Kidney (tissue), 14 donors: ENCODE data around the gene RPLP2. TPM values are rescaled to one million over a fixed set of nuclear protein-coding genes. Genes with fewer than 3 reads are reported as not detected.
A peak's percentile ranks its signal among the peaks of the same experiment; 100 is the strongest.

ENCODE experiments used
- DNase-seq, 5 donors: peaks; one replicate each; pipeline ENCODE4 v3.0.0-alpha.2; 2013 to 2020
- FAIRE-seq: peaks from 2 replicates; lab custom pipeline; 2012; peaks lifted over from hg19 to GRCh38; lab: Jason Lieb, UNC
- H3K27ac ChIP-seq, 2 donors: one replicate each; pipeline ENCODE4 v1.7.0; 2013; ENCODE audit warnings: low read depth in 2 of 2, low read length in 2 of 2, inconsistent platforms in 1 of 2
- H3K27me3 ChIP-seq: one replicate; pipeline ENCODE4 v1.7.1; 2013; ENCODE audit warnings: low read length, inconsistent platforms; ENCODE audit not compliant: control insufficient read depth, insufficient read depth
- H3K36me3 ChIP-seq, 3 donors: one replicate each; pipeline versions ENCODE4 v1.7.0 to v1.7.1; 2013; ENCODE audit warnings: low read length in 3 of 3, control low read depth in 1 of 3, inconsistent platforms in 1 of 3; ENCODE audit not compliant: insufficient read depth in 3 of 3, control insufficient read depth in 2 of 3
- H3K4me1 ChIP-seq, 3 donors: one replicate each; pipeline versions ENCODE4 v1.7.0 to v1.7.1; 2013; ENCODE audit warnings: low read length in 3 of 3, inconsistent platforms in 1 of 3, low read depth in 1 of 3; ENCODE audit not compliant: control insufficient read depth in 2 of 3, insufficient read depth in 2 of 3
- H3K4me3 ChIP-seq, 3 donors: one replicate each; pipeline versions ENCODE4 v1.7.0 to v1.8.1; 2013; ENCODE audit warnings: low read length in 3 of 3, control low read depth in 1 of 3, inconsistent platforms in 1 of 3
- H3K9ac ChIP-seq, 3 donors: one replicate each; pipeline versions ENCODE4 v1.7.0 to v1.7.1; 2013; ENCODE audit warnings: low read length in 3 of 3, control low read depth in 1 of 3, inconsistent platforms in 1 of 3
- H3K9me3 ChIP-seq, 3 donors: one replicate each; pipeline versions ENCODE4 v1.7.0 to v1.7.1; 2013; ENCODE audit warnings: low read length in 3 of 3, control low read depth in 1 of 3, inconsistent platforms in 1 of 3; ENCODE audit not compliant: control insufficient read depth in 2 of 3, insufficient read depth in 1 of 3
- intact Hi-C: fragments of 100-400 bp; cut with DNase I; formaldehyde crosslinking; loops from one replicate; pipeline ENCODE4 v1.11.1; 2022
- polyA plus RNA-seq: library from polyadenylated mRNA; stranded (reverse); fragments of 350-450 nt; fragmentation: Illumina TruSeq; extraction: RNeasy Lipid Tissue Mini Kit (QIAGEN cat#74804); gene quantifications from one replicate; pipeline ENCODE4 v1.2.3, GENCODE V29; 2014; ENCODE audit warnings: low read depth, low replicate concordance; ENCODE audit not compliant: insufficient read depth
- total RNA-seq: library from RNA; stranded (reverse); fragmentation: NEBNext Ultra II Directional; extraction: Animal tissue kit (Norgen Biotek cat#: 25700); gene quantifications from one replicate; pipeline ENCODE4 v1.2.1, GENCODE V29; 2021
- TF ChIP-seq, protein P1 (sequence below): IDR thresholded peaks from 3 replicates; pipeline ENCODE4 v1.5.1; 2012; ENCODE audit warnings: mild to moderate bottlenecking, moderate library complexity, borderline replicate concordance; ENCODE audit not compliant: insufficient read depth; ENCODE audit errors: extremely low read depth
- donor health status: control.
- donor health status: control.
- donor health status: control.
- donor health status: control.
- donor health status: control.
- donor health status: DM: yes; HTN: yes; CAD: no.
- donor health status: Normal renal cell carcinoma (clear cell type).

RPLP2 gene
- total and polyA plus RNA-seq, 2 donors from 2014 or later: 1,544 to 1,997 TPM

DNA sequence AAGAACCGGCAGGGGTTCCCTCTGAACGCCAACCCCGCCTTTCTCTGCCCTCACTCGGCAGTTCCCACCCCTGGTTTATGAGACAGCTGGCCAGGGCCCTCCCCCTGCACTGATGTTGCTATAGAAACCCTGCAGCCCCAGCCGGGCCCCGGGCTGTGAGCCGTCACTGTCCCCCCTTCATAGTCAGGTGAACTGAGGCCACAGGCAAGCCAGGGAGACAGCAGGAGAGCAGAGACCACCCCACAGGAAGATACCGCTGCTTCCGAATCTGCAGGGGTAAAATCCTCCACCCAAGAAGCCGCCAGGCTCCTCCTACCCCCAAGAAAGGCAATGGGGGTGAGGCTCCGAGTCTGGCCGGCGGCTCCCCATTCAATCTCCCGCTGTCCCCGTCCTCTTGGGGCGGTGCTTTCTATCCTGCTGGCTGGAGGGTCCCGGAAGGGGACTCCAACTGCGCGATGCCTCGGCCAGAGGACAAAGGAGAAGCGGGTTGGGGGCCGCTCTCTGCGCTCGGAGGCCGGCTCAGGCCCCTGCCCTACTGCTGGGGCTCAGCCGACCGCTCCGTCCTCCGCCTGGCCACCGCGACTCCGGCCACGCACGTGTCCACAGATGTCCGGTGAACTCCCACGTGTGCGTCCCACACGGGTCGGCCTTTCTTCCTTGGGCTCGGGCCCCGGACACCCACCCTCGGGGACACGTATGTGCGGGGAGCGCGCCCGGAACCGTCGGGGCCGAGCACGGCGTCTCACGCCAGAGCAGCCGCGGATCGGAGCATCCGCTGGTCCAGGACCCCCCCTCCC, 12.3 kb upstream of the RPLP2 start:
- H3K4me3 ChIP-seq: peak overlapping the region; percentile 47 to 79 (median 73)
- peak overlapping the region; percentile 54 to 80 for H3K27ac ChIP-seq
- H3K9ac ChIP-seq: peak overlapping the region in 2 of 3 donors; percentile 32 to 70
- H3K4me1 ChIP-seq: peaks cover 0 to 22% (median 8%) of the 10 kb centered on the region in 3 donors
- H3K36me3 ChIP-seq: no peaks in the 10 kb centered on the region
- no peaks in the 10 kb centered on the region for H3K9me3 ChIP-seq
- intact Hi-C loops: no loop called here
- TF ChIP-seq, protein P1, sequence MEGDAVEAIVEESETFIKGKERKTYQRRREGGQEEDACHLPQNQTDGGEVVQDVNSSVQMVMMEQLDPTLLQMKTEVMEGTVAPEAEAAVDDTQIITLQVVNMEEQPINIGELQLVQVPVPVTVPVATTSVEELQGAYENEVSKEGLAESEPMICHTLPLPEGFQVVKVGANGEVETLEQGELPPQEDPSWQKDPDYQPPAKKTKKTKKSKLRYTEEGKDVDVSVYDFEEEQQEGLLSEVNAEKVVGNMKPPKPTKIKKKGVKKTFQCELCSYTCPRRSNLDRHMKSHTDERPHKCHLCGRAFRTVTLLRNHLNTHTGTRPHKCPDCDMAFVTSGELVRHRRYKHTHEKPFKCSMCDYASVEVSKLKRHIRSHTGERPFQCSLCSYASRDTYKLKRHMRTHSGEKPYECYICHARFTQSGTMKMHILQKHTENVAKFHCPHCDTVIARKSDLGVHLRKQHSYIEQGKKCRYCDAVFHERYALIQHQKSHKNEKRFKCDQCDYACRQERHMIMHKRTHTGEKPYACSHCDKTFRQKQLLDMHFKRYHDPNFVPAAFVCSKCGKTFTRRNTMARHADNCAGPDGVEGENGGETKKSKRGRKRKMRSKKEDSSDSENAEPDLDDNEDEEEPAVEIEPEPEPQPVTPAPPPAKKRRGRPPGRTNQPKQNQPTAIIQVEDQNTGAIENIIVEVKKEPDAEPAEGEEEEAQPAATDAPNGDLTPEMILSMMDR: no peak
- no peaks in the 10 kb centered on the region for H3K27me3 ChIP-seq
- DNase-seq (peak; percentile 89 to 93 (median 91)), FAIRE-seq (no peak)

DNA sequence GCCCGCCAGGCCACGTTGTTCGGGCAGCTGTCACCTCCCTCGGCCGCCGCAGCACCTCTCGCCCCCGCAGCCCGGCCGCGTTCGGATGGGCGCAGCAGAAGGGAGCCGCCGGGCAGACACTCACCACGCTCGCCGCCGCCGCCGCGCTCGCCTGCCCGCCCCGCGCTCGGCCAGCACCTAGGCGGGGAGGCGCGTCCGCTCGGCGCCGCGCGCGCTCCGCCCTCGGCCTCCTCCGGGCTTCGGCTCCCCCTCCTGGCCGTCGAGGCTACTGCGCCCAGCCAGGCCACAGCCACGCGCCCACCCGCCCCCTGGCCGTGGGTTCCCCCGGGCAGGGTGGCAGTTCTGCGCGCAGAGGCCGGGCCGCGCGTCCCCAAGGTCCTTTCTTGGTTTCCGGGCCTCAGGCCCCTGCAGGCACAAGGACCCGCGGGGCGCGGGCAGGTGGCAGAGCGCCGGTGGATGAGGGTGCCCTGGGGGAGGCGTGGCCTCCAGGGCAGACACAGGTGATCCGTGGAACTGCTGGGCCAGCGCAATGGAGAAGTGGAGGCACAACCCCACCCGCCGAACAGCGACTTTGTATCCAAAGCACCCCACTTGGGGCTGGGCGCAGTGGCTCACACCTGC, 11.6 kb upstream of the RPLP2 start, which contains the start of gene SLC25A22:
SLC25A22 (minus strand) TSS at position 189 of the 621 bp plus-strand sequence. CDS start 3,275 bp downstream, outside the sequence.
- no peaks in the 10 kb centered on the region for H3K36me3 ChIP-seq
- TF ChIP-seq, protein P1: peak; percentile 80
- peaks cover 0 to 22% (median 8%) of the 10 kb centered on the region in 3 donors for H3K4me1 ChIP-seq
- intact Hi-C loops: no loop called here
- H3K4me3 ChIP-seq: peak within 1 kb of the TSS; percentile 47 to 79 (median 73)
- DNase-seq (peak; percentile 84 to 92 (median 88)), FAIRE-seq (no peak)
- no peaks in the 10 kb centered on the region for H3K9me3 ChIP-seq
- H3K9ac ChIP-seq: peak within 1 kb of the TSS in 2 of 3 donors; percentile 32 to 70
- H3K27me3 ChIP-seq: no peaks in the 10 kb centered on the region
- H3K27ac ChIP-seq: peak within 1 kb of the TSS; percentile 54 to 80

DNA sequence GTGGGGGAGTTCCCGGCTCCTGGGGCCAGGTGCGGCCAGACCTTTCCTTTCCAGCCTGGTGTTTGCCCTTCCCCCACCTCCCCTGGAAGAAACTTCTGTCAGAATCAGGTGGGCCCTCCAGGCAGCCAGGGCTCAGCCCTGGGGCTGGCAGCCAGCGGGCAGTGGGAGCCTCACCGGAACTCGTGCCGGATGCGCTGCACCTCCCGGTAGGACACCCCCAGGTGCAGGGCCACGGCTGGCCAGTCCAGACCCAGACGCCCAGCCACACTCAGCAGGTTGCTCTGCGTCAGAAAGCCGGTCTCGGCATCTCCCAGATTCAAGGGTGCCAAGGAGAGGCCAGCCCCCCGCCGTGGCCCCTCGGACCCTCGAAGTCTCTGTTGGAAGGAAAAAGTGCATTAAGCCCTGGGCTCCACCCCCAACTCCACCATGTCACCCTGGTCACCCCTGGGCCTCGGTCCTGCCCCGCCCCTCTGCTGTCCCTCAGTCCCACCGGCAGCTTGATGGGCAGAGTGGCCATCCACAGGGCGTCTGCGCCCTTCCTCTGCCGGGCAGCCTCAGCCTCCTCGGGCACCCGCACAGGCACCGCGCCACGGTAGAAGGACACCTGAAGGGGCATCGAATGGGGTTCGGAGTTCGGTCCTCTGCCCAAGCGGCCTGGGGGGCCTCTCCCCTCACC, 10.0 kb upstream of the RPLP2 start:
- Histone ChIP-seq H3K9ac (no peak overlapping the region), H3K27ac (no peak overlapping the region), H3K36me3 (no peaks in the 10 kb centered on the region), H3K4me1 (peaks cover 0 to 28% (median 12%) of the 10 kb centered on the region in 3 donors), H3K27me3 (no peaks in the 10 kb centered on the region), H3K4me3 (no peak overlapping the region), H3K9me3 (no peaks in the 10 kb centered on the region)
- DNase-seq (no peak), FAIRE-seq (no peak)
- intact Hi-C loops: no loop called here
- TF ChIP-seq, protein P1: no peak
